Calu3 (cell line): ENCODE results near the gene SLC30A5. TPM values are rescaled to one million over a fixed set of nuclear protein-coding genes. Genes with fewer than 3 reads are reported as not detected.

Source experiments
- BruUV-seq: library from RNA; stranded (reverse); fragments of 400-500 nt; replicated peaks from 2 replicates; lab custom pipeline; 2021; lab: Mats Ljungman, UMichigan
- CTCF ChIA-PET: fragments of 300-600 bp; sonication (Branson Sonifier 250); formaldehyde crosslinking; loops from one replicate; lab custom pipeline; 2022; ENCODE audit warnings: antibody characterized with exemption; lab: Charles Lee
- DNase-seq: peaks from one replicate; pipeline ENCODE4 v3.0.0; 2022
- H3K27ac Mint-ChIP-seq: one replicate; pipeline ENCODE4 v1.8.0; 2022; ENCODE audit warnings: mixed read lengths; ENCODE audit not compliant: unreplicated experiment
- H3K27me3 Mint-ChIP-seq: one replicate; pipeline ENCODE4 v1.8.0; 2022; ENCODE audit warnings: mixed read lengths; ENCODE audit not compliant: unreplicated experiment
- H3K36me3 Mint-ChIP-seq: one replicate; pipeline ENCODE4 v1.8.0; 2022; ENCODE audit warnings: mild to moderate bottlenecking, moderate library complexity, mixed read lengths; ENCODE audit not compliant: insufficient read depth, unreplicated experiment
- H3K4me1 Mint-ChIP-seq: one replicate; pipeline ENCODE4 v1.8.0; 2022; ENCODE audit warnings: mild to moderate bottlenecking, low read depth, mixed read lengths; ENCODE audit not compliant: unreplicated experiment
- H3K4me3 Mint-ChIP-seq: one replicate; pipeline ENCODE4 v1.8.0; 2022; ENCODE audit warnings: mild to moderate bottlenecking, low read depth, moderate library complexity, mixed read lengths; ENCODE audit not compliant: unreplicated experiment
- H3K9me3 Mint-ChIP-seq: one replicate; pipeline ENCODE4 v1.8.0; 2022; ENCODE audit warnings: low read depth, mixed read lengths; ENCODE audit not compliant: unreplicated experiment
- CTCF ChIP-seq: fragments of 200-600 bp; IDR thresholded peaks from one replicate; pipeline ENCODE4 v1.8.0; 2022; ENCODE audit warnings: antibody characterized with exemption; ENCODE audit not compliant: unreplicated experiment
- intact Hi-C: fragments of 100-400 bp; cut with micrococcal nuclease; formaldehyde crosslinking; loops from one replicate; pipeline ENCODE4 v1.10.0; 2022; ENCODE audit not compliant: unreplicated experiment
- total RNA-seq: library from RNA; stranded (reverse); gene quantifications from 2 replicates; pipeline ENCODE4 v1.2.3, GENCODE V29; 2022

The SLC30A5 gene
- total RNA-seq, 1 experiment from 2014 or later, result 51.0 TPM

GRCh38 chr5:69090158-69090557, 3.7 kb upstream of the SLC30A5 start:
- CTCF ChIA-PET, result no interaction called here
- Mint-ChIP-seq H3K27ac (no peak overlapping the region), H3K4me3 (no peak overlapping the region), H3K4me1 (no peaks in the 10 kb centered on the region), H3K36me3 (peaks cover 17% of the 10 kb centered on the region), H3K27me3 (no peaks in the 10 kb centered on the region), H3K9me3 (no peaks in the 10 kb centered on the region)
- DNase-seq, result no peak
- intact Hi-C loops, result loop anchor here (10.0 kb wide), 1 partner anchor 75 kb away; the partner anchor contains the start of gene CCNB1
- no peak for TF ChIP-seq CTCF
- BruUV-seq, result no TSS peak

GRCh38 chr5:69091771-69092170, 2.0 kb upstream of the SLC30A5 start:
- Mint-ChIP-seq H3K27ac (no peak overlapping the region), H3K4me3 (no peak overlapping the region), H3K27me3 (no peaks in the 10 kb centered on the region), H3K36me3 (peaks cover 26% of the 10 kb centered on the region), H3K9me3 (no peaks in the 10 kb centered on the region), H3K4me1 (no peaks in the 10 kb centered on the region)
- no peak for TF ChIP-seq CTCF
- BruUV-seq, result no TSS peak
- CTCF ChIA-PET, result no interaction called here
- intact Hi-C loops, result loop anchor here (10.0 kb wide), 1 partner anchor 73 kb away; the partner anchor contains the start of gene CCNB1
- no peak for DNase-seq

GRCh38 chr5:69092969-69093368, 845 bp upstream of the SLC30A5 start:
- H3K27me3 Mint-ChIP-seq, result no peaks in the 10 kb centered on the region
- peaks cover 31% of the 10 kb centered on the region for H3K36me3 Mint-ChIP-seq
- no peaks in the 10 kb centered on the region for H3K9me3 Mint-ChIP-seq
- no peak overlapping the region for H3K27ac Mint-ChIP-seq
- no peak for TF ChIP-seq CTCF
- no TSS peak for BruUV-seq
- intact Hi-C loops, result loop anchor here (10.0 kb wide), 1 partner anchor 72 kb away; the partner anchor contains the start of gene CCNB1
- CTCF ChIA-PET, result interaction anchor here (0.7 to 1.6 kb wide), 10 partner anchors 10 to 314 kb away, joined by 3 to 17 read pairs (median 5); partner anchors contain the start of genes CCDC125, CCNB1 and CDK7
- no peaks in the 10 kb centered on the region for H3K4me1 Mint-ChIP-seq
- no peak for DNase-seq
- H3K4me3 Mint-ChIP-seq, result peak overlapping the region; percentile 92

GRCh38 chr5:69099302-69099701, 5.5 kb downstream of the SLC30A5 start:
- no peak for DNase-seq
- Mint-ChIP-seq H3K27me3 (no peaks in the 10 kb centered on the region), H3K36me3 (peaks cover 32% of the 10 kb centered on the region), H3K27ac (no peak overlapping the region), H3K9me3 (no peaks in the 10 kb centered on the region), H3K4me1 (no peaks in the 10 kb centered on the region), H3K4me3 (no peak overlapping the region)
- CTCF ChIA-PET, result no interaction called here
- no TSS peak for BruUV-seq
- no peak for TF ChIP-seq CTCF
- intact Hi-C loops, result loop anchor here (10.0 kb wide), 1 partner anchor 65 kb away; the partner anchor contains the start of gene CCNB1
